ENCODE measurements around the gene PLA2G12A.

DNA sequence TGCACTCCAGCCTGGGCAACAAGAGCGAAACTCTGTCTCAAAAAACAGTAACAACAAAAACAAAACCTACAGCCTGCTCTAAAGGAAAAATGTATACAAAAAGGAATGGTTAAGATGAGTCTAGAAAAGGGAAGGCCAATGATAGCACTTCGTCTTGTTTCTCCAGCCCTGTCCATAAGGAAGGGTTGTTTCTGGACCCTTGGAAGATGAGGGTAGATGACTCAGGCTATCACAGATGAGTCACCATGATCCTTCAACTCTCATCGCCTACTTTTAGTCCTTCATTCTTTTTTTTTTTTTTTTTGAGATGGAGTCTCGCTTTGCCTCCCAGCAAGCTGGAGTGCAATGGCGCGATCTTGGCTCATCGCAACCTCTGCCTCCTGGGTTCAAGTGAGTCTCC lies 8.8 kb downstream of the PLA2G12A start:
- TF ChIP-seq ZBTB8A (tag by site-specific recombination; IDR thresholded peaks at IDR 0.05) (no peak), ZFP69B (tag by site-specific recombination; IDR thresholded peaks at IDR 0.05) (no peak), HOXA7 (CRISPR knock-in tag; IDR thresholded peaks at IDR 0.05; ENCODE audit: borderline replicate concordance) (no peak), CTCF (tag by site-specific recombination; IDR thresholded peaks at IDR 0.05) (no peak), MEIS1 (CRISPR knock-in tag; IDR thresholded peaks at IDR 0.05; ENCODE audit: borderline replicate concordance) (no peak), SP2 (tag by site-specific recombination; IDR thresholded peaks at IDR 0.05) (no peak), ZNF776 (tag by site-specific recombination; IDR thresholded peaks at IDR 0.05; ENCODE audit: borderline replicate concordance) (no peak), ZNF501 (tag by site-specific recombination; IDR thresholded peaks at IDR 0.05) (no peak), SALL2 (tag by site-specific recombination; IDR thresholded peaks at IDR 0.05; ENCODE audit: borderline replicate concordance) (no peak), ZNF311 (tag by site-specific recombination; IDR thresholded peaks at IDR 0.05; ENCODE audit: borderline replicate concordance) (no peak)
- TF ChIP-seq, protein P1, sequence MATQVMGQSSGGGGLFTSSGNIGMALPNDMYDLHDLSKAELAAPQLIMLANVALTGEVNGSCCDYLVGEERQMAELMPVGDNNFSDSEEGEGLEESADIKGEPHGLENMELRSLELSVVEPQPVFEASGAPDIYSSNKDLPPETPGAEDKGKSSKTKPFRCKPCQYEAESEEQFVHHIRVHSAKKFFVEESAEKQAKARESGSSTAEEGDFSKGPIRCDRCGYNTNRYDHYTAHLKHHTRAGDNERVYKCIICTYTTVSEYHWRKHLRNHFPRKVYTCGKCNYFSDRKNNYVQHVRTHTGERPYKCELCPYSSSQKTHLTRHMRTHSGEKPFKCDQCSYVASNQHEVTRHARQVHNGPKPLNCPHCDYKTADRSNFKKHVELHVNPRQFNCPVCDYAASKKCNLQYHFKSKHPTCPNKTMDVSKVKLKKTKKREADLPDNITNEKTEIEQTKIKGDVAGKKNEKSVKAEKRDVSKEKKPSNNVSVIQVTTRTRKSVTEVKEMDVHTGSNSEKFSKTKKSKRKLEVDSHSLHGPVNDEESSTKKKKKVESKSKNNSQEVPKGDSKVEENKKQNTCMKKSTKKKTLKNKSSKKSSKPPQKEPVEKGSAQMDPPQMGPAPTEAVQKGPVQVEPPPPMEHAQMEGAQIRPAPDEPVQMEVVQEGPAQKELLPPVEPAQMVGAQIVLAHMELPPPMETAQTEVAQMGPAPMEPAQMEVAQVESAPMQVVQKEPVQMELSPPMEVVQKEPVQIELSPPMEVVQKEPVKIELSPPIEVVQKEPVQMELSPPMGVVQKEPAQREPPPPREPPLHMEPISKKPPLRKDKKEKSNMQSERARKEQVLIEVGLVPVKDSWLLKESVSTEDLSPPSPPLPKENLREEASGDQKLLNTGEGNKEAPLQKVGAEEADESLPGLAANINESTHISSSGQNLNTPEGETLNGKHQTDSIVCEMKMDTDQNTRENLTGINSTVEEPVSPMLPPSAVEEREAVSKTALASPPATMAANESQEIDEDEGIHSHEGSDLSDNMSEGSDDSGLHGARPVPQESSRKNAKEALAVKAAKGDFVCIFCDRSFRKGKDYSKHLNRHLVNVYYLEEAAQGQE (tag by site-specific recombination; IDR thresholded peaks at IDR 0.05) = no peak
- TF ChIP-seq, protein P2, sequence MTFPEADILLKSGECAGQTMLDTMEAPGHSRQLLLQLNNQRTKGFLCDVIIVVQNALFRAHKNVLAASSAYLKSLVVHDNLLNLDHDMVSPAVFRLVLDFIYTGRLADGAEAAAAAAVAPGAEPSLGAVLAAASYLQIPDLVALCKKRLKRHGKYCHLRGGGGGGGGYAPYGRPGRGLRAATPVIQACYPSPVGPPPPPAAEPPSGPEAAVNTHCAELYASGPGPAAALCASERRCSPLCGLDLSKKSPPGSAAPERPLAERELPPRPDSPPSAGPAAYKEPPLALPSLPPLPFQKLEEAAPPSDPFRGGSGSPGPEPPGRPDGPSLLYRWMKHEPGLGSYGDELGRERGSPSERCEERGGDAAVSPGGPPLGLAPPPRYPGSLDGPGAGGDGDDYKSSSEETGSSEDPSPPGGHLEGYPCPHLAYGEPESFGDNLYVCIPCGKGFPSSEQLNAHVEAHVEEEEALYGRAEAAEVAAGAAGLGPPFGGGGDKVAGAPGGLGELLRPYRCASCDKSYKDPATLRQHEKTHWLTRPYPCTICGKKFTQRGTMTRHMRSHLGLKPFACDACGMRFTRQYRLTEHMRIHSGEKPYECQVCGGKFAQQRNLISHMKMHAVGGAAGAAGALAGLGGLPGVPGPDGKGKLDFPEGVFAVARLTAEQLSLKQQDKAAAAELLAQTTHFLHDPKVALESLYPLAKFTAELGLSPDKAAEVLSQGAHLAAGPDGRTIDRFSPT (tag by site-specific recombination; IDR thresholded peaks at IDR 0.05) = no peak

All from HEK293 (cell line).